Measurements from ENCODE around the gene SEMA4A. TPM values are rescaled to one million over a fixed set of nuclear protein-coding genes. Genes with fewer than 3 reads are reported as not detected.
"Not testable (repeated sequence)": the region's sequence is repeated elsewhere in the genome, so short reads cannot be mapped to it uniquely, and the experiment has no call there.

The SEMA4A gene
- polyA plus RNA-seq, 4 donors: 18.3 to 24.5 (median 22.1) TPM

- no peak for DNase-seq (ENCODE audit: low read depth in 4 of 4, low spot score in 2 of 4)
Observed at GRCh38 chr1:156118177-156118868, 35.1 kb upstream of the SEMA4A start.

GRCh38 chr1:156119503-156120209 is 33.7 kb upstream of the SEMA4A start:
- no peak for DNase-seq (ENCODE audit: low read depth in 4 of 4, low spot score in 2 of 4)

GRCh38 chr1:156120318-156120717 is 33.1 kb upstream of the SEMA4A start:
- no peak for DNase-seq (ENCODE audit: low read depth in 4 of 4, low spot score in 2 of 4)

- not testable (repeated sequence) for DNase-seq (ENCODE audit: low read depth in 4 of 4, low spot score in 2 of 4)
Observed at GRCh38 chr1:156121005-156121404, 32.4 kb upstream of the SEMA4A start.

- no peak for DNase-seq (ENCODE audit: low read depth in 4 of 4, low spot score in 2 of 4)
Observed at GRCh38 chr1:156121457-156121856, 31.9 kb upstream of the SEMA4A start.

GRCh38 chr1:156122086-156122485 is 31.3 kb upstream of the SEMA4A start:
- no peak for DNase-seq (ENCODE audit: low read depth in 4 of 4, low spot score in 2 of 4)

GRCh38 chr1:156122519-156123355 is 30.6 kb upstream of the SEMA4A start:
- no peak for DNase-seq (ENCODE audit: low read depth in 4 of 4, low spot score in 2 of 4)

GRCh38 chr1:156123356-156124196 is 29.8 kb upstream of the SEMA4A start:
- DNase-seq (ENCODE audit: low read depth in 4 of 4, low spot score in 2 of 4): peak in 1 of 4 donors; percentile 78

- DNase-seq (ENCODE audit: low read depth in 4 of 4, low spot score in 2 of 4): no peak
Observed at GRCh38 chr1:156124557-156125483, 28.6 kb upstream of the SEMA4A start.

- DNase-seq (ENCODE audit: low read depth in 4 of 4, low spot score in 2 of 4): not testable (repeated sequence)
Observed at GRCh38 chr1:156125544-156125943, 27.8 kb upstream of the SEMA4A start.

GRCh38 chr1:156126043-156126629 is 27.2 kb upstream of the SEMA4A start:
- no peak for DNase-seq (ENCODE audit: low read depth in 4 of 4, low spot score in 2 of 4)

GRCh38 chr1:156126630-156127534 is 26.5 kb upstream of the SEMA4A start:
- no peak for DNase-seq (ENCODE audit: low read depth in 4 of 4, low spot score in 2 of 4)

GRCh38 chr1:156128308-156128653 is 25.1 kb upstream of the SEMA4A start:
- no peak for DNase-seq (ENCODE audit: low read depth in 4 of 4, low spot score in 2 of 4)

- DNase-seq (ENCODE audit: low read depth in 4 of 4, low spot score in 2 of 4): no peak
Observed at GRCh38 chr1:156128654-156129597, 24.5 kb upstream of the SEMA4A start.

- DNase-seq (ENCODE audit: low read depth in 4 of 4, low spot score in 2 of 4): no peak
Observed at GRCh38 chr1:156129687-156130577, 23.5 kb upstream of the SEMA4A start.

GRCh38 chr1:156130578-156130942 is 22.8 kb upstream of the SEMA4A start:
- no peak for DNase-seq (ENCODE audit: low read depth in 4 of 4, low spot score in 2 of 4)

Data from left renal cortex interstitium (tissue), 4 donors.